Testis (tissue), 2 donors: Measurements from ENCODE around the gene PSAP.

Source experiments
- POLR2A ChIP-seq: fragments of 450-650 bp; IDR thresholded peaks from one replicate; pipeline ENCODE4 v1.6.1; 2017; ENCODE audit warnings: antibody characterized with exemption, mild to moderate bottlenecking, moderate library complexity
- TF ChIP-seq, protein P1 (sequence below), 3 experiments: fragments of 450-650 bp in 2 of 3; fragments of 200-600 bp in 1 of 3; sonication (generic) in 1 of 3; IDR thresholded peaks; one replicate each; pipeline ENCODE4 v1.5.1; 2016 to 2019; ENCODE audit warnings: antibody characterized with exemption in 3 of 3, mild to moderate bottlenecking in 2 of 3, moderate library complexity in 1 of 3

DNA sequence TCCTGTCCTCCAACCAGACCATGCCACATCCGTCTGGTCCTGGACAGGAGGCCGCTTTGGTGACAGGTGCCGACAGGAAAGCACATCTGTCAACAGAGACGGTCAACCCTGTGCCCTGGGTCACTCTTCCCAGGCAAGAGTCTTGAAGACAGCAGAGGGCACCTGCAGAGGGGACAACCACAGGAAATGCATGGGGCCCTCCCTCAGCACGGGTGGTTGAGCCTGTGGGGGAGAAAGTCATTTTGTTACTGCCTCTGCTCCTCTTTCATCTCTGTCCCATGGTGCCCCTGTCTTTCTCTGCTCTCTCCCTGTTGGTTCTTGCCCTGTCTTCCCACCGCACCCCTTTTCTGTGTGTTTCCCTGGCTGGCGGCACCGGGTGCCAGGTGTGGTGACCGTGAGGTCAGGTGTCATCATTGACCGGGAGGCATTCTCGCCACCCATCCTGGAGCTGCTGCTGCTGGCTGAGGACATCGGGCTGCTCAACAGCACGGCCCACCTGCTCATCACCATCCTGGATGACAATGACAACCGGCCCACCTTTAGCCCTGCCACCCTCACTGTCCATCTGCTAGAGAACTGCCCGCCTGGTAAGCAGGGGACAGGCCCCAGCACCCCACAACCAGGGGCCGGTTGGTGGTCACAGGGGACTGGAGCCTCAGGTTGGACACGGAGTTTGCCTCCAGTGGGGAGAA is 60.2 kb downstream of the PSAP start:
- TF ChIP-seq, protein P1, sequence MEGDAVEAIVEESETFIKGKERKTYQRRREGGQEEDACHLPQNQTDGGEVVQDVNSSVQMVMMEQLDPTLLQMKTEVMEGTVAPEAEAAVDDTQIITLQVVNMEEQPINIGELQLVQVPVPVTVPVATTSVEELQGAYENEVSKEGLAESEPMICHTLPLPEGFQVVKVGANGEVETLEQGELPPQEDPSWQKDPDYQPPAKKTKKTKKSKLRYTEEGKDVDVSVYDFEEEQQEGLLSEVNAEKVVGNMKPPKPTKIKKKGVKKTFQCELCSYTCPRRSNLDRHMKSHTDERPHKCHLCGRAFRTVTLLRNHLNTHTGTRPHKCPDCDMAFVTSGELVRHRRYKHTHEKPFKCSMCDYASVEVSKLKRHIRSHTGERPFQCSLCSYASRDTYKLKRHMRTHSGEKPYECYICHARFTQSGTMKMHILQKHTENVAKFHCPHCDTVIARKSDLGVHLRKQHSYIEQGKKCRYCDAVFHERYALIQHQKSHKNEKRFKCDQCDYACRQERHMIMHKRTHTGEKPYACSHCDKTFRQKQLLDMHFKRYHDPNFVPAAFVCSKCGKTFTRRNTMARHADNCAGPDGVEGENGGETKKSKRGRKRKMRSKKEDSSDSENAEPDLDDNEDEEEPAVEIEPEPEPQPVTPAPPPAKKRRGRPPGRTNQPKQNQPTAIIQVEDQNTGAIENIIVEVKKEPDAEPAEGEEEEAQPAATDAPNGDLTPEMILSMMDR (IDR thresholded peaks at IDR 0.05): no peak
- no peak for TF ChIP-seq POLR2A
